GM12892 (cell line): ENCODE results near the gene ST3GAL3.

Experiments
- POLR2A ChIP-seq: IDR thresholded peaks from 2 replicates; pipeline ENCODE4 v1.6.1; 2011; ENCODE audit warnings: low read depth, low read length, control low read depth
- TAF1 ChIP-seq: IDR thresholded peaks from 2 replicates; pipeline ENCODE4 v1.6.1; 2011; ENCODE audit warnings: low read depth, mild to moderate bottlenecking, control low read depth, low read length, borderline replicate concordance

GRCh38 chr1:43669878-43670277 lies 37.5 kb upstream of the ST3GAL3 start:
- TF ChIP-seq TAF1 (no peak), POLR2A (no peak)
